Keratinocyte (primary cell): Measurements from ENCODE around the gene DEFB131A.
"Not testable (repeated sequence)": the region's sequence is repeated elsewhere in the genome, so short reads cannot be mapped to it uniquely, and the experiment has no call there.

Source experiments
- CTCF ChIP-seq, 3 experiments: IDR thresholded peaks in 1 of 3; conservative IDR thresholded peaks in 1 of 3; optimal IDR thresholded peaks in 1 of 3; 2 replicates in 2 of 3; 3 replicates in 1 of 3; pipeline versions ENCODE3 to v1.5.1; 2011; ENCODE audit warnings: low read length in 3 of 3, mild to moderate bottlenecking in 3 of 3, moderate library complexity in 2 of 3, control low read depth in 1 of 3, inconsistent platforms in 1 of 3; ENCODE audit not compliant: insufficient read depth in 2 of 3; ENCODE audit errors: extremely low read depth in 1 of 3
- EZH2 ChIP-seq: IDR thresholded peaks from one replicate; pipeline ENCODE4 v1.6.1; 2012; ENCODE audit warnings: inconsistent platforms, mild to moderate bottlenecking, low read length, moderate library complexity

- not testable (repeated sequence) for TF ChIP-seq CTCF (optimal IDR thresholded peaks at IDR 0.05 in 1 of 3, IDR thresholded peaks at IDR 0.05 in 1 of 3, conservative IDR thresholded peaks at IDR 0.05 in 1 of 3; ENCODE audit: extremely low read depth in 1 of 3, insufficient read depth in 2 of 3, low read length in 3 of 3); EZH2
These were observed 35.9 kb downstream of the DEFB131A start for GRCh38 chr4:9480066-9480465.
